ENCODE measurements around the gene PARP11.

The PARP11 gene

GRCh38 chr12:3821441-3821840 lies 51.8 kb downstream of the PARP11 start:
- no peak for DNase-seq (ENCODE audit: low spot score)

DNA sequence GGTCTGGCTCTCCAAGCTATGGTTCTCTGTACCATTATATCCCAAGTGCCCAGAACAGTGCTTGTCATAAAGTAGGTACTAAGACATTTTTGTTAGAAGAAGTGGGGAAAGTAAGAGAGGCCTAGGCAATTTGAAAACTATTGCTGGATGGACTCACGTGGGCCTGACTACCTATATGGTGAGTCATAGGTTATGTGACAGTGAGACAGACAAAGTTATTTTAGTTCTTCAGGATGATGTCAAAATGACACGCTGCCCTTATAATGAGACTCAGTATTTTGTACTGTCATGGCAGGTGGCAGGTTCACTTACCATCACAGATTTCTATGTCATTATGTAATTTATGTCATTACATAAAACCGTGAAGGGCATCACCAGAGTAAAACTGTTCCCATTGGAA lies 53.1 kb downstream of the PARP11 start:
- no peak for DNase-seq (ENCODE audit: low spot score)

- DNase-seq (ENCODE audit: low spot score): no peak
Measured at GRCh38 chr12:3816266-3816665, 56.9 kb downstream of the PARP11 start.

- DNase-seq (ENCODE audit: low spot score): no peak
Measured at GRCh38 chr12:3815094-3815766, 58.0 kb downstream of the PARP11 start.

DNA sequence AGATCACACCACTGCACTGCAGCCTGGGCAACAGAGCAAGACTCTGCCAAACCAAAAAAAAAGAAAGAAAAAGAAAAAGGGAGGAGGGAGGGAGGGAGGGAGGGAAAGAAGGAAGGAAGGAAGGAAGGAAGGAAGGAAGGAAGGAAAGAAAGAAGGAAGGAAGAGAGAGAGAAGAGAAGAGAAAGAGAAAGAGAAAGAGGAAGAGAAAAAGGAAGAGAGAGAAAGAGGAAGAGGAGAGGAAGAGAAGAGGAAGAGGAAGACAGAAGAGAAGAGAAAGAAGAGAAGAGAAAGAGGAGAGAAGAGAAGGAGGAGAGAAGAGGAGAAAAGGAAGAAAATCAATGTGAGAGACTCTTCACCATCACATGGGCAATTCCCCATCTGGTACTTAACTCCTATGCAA lies 62.7 kb downstream of the PARP11 start:
- no peak for DNase-seq (ENCODE audit: low spot score)

- no peak for DNase-seq (ENCODE audit: low spot score)
Measured at GRCh38 chr12:3810016-3810370, 63.2 kb downstream of the PARP11 start.

- no peak for DNase-seq (ENCODE audit: low spot score)
Measured at GRCh38 chr12:3809357-3810015, 63.7 kb downstream of the PARP11 start.

GRCh38 chr12:3805077-3805476 lies 68.1 kb downstream of the PARP11 start:
- DNase-seq (ENCODE audit: low spot score): no peak

- peak; percentile 76 for DNase-seq (ENCODE audit: low spot score)
Measured at GRCh38 chr12:3803865-3804472, 69.2 kb downstream of the PARP11 start.

- no peak for DNase-seq (ENCODE audit: low spot score)
Measured at GRCh38 chr12:3802721-3803120, 70.5 kb downstream of the PARP11 start.

DNA sequence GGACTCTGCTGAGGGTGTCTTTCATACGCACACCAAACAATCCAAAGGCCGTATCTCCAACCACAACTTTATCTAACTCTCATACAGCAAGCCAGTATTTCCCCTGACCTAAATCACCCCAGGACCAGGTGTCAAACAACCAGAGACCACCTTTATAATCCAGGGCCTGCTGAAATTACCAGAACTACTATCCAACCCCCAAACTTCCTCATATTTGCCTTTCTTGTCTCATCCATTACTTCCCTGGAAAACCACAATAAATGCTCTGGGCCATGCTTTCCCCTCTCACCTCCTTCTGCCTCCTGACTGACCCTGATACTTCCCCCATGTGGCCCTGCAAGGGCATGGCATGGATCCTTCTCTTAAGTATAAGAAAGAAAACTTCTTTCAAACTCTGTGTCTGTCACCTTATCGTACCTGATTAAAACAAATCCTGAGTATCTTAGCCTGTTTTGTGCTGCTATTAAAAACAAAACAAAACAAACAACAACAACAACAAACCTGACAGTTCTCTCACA lies 75.6 kb downstream of the PARP11 start:
- DNase-seq (ENCODE audit: low spot score): no peak

DNA sequence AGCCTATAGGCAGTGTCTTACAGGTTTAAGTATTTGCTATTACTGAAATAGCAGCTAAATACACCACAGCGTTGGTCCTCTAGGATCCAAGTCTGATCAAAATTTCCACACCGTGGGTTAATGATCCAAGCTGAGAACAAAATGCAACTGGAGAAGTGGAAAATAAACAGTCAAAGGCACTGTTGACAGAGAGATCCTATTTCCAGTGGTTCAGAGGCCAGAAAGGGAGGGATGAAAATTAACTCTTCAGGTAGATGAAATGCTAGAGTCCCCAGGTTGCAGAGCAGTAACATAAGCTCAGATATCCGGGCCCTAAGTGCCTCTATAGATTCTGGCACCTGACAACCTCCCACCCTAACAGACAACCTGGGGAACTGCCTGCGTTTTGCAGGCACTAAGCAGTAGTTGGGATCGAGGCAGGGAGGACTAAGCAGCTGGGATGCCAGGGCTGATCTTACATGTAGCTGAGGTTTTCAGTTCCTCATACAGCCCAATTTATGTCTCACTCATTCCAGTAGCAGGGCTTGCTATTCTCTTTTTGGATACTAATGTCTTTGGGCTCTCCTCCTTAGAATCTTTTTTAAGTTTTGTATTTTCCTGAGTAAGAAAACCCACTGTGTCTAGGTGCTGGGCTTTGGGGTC lies 77.6 kb downstream of the PARP11 start:
- DNase-seq (ENCODE audit: low spot score): no peak

- DNase-seq (ENCODE audit: low spot score): peak; percentile 10
Measured at GRCh38 chr12:3795066-3795465, 78.1 kb downstream of the PARP11 start.

DNA sequence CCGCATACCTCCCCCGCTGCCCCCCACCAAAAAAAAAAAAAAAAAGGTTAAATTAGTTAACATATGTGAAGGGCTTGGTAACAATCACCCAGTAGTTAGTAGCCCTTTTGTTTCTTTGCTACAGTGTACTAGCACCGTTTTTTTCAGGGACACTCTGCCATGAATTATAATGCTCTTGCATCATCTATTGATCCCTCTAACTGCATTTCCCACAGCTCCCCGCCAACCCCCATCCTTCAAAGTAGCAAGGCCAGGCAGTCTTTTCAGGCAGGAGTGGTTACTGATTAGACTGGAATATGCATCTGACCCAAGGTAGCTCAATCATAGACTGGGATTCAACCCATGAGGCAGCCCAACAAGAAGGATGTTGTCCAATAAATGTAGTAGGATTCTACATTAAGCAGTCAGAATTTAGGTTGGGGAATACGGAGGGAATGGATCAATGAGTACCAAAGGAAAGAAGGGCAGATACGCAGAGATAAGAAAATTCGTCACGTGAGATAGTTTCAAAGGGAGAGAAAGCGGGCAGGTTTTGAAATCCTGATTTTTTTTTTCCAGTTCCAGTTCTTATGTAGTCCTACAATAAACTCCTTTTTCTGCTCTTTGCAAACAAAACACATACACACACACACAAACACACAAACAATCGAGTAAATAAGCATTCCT lies 80.4 kb downstream of the PARP11 start:
- no peak for DNase-seq (ENCODE audit: low spot score)

DNA sequence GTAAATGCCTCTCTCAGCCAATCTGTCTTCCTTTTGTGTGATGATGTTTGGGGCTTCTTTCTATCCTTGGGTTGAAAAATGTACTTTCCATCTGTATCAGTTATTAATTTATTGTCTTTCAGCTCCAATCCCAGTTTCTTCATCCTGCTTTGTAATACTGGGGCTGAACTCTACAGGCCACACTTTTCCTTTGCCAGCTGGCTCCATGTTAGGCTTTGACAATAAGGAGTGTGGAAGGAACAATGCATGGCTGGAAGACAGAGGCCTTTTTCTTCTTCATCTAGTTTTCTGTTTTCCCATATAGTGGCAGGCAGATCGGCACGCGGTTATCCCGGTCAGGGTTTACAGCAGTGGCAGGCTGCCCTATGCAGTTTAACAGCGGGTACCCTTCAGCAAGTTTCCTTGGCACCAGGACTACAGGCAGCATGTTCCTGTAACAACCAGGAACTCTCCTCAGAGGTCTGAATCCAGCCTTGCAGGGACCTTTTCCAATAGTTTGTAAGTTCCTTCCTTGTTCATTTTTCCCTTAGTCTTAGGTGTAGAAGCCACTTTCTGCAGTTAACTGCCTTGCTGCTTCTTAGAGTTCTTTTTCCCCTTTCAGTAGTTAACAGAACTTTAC lies 81.8 kb downstream of the PARP11 start:
- no peak for DNase-seq (ENCODE audit: low spot score)

GRCh38 chr12:3790642-3791041 lies 82.6 kb downstream of the PARP11 start:
- DNase-seq (ENCODE audit: low spot score): no peak

DNA sequence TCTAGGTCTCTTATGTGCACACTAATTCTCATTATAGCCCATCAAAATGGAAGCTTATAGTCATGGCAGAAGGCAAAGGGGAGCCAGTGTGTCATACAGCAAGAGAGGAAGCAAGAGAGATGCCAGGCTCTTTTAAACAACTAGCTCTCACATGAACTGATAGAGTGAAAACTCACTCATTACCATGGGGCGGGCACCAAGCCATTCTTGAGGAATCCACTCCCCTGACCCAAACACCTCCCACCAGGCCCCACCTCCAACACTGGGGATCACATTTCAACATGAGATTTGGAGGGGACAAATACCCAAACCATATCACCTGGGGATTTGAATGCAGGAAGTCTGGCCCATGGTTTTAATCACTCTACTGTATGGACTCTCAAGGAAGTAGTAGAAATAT lies 83.4 kb downstream of the PARP11 start:
- no peak for DNase-seq (ENCODE audit: low spot score)

DNA sequence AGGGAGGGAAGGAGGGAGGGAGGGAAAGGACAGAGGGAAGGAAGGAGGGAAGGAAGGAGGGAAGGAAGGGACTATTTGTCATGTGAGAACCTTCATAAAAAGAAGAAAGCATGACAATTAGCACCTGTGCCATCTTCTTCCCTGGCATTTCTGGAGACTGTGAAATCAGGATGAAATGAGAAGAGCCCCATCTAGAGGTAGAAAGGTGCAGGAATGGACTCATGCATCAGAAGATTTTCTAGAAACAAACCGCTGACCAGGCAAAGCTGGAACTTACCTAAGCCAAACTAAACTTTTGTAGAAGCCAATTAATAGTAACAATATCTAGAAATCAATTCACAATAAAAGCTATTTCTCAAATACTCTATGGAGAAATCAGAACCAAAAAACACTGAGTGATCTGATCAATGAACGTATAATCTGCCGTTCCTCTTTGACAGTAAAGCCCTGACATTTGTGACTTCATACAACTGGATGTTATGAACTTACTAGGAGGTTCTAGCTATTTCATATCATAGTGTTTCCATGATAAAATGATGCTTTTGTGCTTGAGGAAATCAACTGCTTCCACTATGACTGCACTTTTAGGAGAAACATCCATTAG lies 95.9 kb downstream of the PARP11 start:
- DNase-seq (ENCODE audit: low spot score): peak; percentile 53

- DNase-seq (ENCODE audit: low spot score): no peak
Measured at GRCh38 chr12:3775385-3776035, 97.7 kb downstream of the PARP11 start.

DNA sequence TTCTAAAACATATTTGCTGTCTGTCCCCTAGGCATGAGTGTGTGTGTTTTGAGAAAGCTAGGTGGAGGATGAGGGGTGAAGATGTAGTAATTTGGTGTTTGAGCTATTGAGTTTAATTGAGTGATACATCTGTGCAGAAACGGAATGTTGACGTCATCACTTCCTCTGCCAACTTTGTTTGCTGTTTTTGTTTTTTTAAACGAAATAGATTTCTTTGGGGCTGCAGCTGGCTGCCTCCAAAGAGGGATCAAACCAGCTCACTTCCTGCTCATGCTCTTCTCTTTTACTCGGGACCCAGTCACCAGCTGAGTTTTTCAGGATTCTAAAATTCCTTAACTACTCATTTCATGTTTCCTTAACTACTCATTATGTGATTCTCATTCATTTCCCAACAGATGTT lies 100.8 kb downstream of the PARP11 start:
- no peak for DNase-seq (ENCODE audit: low spot score)

- DNase-seq (ENCODE audit: low spot score): no peak
Measured at GRCh38 chr12:3771853-3772252, 101.3 kb downstream of the PARP11 start.

All from activated CD4-positive, alpha-beta T cell treated with anti-CD3 and anti-CD28 coated beads, Interleukin-2, Interleukin-4, amounts not matched to agents 100 ng/mL and 50 ng/mL, durations not matched to agents 16 hours and 8 hours (primary cell).